ENCODE measurements around the gene ZC3H12A.

DNA sequence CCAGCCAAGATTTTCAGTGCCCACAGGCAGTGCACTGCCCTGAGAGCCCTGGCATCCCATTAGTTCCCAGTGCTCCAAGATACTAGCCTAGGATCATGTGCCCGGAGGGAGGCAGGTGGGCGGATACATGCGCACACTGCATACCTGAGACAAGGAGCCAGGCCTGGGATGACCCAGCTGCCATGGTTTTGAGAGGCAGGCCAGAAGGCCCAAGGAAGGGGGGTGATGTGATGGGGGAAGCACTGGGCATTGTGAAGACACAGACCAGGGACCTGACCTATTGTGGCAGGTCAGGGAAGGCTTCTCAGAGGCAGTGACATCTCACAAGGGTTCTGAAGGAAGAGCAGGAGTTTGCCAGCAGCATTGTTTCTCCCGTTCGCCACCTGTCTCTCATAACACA is 3.6 kb downstream of the ZC3H12A start:
- TF ChIP-seq POLR2AphosphoS5 (IDR thresholded peaks at IDR 0.05) (no peak), POLR2A (IDR thresholded peaks at IDR 0.05) (no peak), EP300 (IDR thresholded peaks at IDR 0.05) (no peak)
- TF ChIP-seq, protein P1, sequence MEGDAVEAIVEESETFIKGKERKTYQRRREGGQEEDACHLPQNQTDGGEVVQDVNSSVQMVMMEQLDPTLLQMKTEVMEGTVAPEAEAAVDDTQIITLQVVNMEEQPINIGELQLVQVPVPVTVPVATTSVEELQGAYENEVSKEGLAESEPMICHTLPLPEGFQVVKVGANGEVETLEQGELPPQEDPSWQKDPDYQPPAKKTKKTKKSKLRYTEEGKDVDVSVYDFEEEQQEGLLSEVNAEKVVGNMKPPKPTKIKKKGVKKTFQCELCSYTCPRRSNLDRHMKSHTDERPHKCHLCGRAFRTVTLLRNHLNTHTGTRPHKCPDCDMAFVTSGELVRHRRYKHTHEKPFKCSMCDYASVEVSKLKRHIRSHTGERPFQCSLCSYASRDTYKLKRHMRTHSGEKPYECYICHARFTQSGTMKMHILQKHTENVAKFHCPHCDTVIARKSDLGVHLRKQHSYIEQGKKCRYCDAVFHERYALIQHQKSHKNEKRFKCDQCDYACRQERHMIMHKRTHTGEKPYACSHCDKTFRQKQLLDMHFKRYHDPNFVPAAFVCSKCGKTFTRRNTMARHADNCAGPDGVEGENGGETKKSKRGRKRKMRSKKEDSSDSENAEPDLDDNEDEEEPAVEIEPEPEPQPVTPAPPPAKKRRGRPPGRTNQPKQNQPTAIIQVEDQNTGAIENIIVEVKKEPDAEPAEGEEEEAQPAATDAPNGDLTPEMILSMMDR (IDR thresholded peaks at IDR 0.05): no peak
